ENCODE data around the gene BRSK1. TPM values are rescaled to one million over a fixed set of nuclear protein-coding genes. Genes with fewer than 3 reads are reported as not detected.

BRSK1 gene
- total and polyA plus RNA-seq, 10 of the 15 experiments (the other 5 are each of a cell fraction or from before 2014, with no cell fraction given) = 0.03 to 0.76 (median 0.25) TPM; not detected in 4

GRCh38 chr19:55242517-55242916 is 41.3 kb upstream of the BRSK1 start (continued):
- no peak for TF ChIP-seq E2F8 (IDR thresholded peaks at IDR 0.05; ENCODE audit: low read depth, partially characterized antibody)

- SMC1A ChIA-PET (ENCODE audit: uncharacterized antibody, unreplicated experiment) = interaction anchor here (1.2 to 1.3 kb wide), 2 partner anchors 9 to 11 kb away, joined by 3 to 5 read pairs; no protein-coding TSS in a partner anchor
- H3K79me2 ChIP-seq (ENCODE audit: control insufficient read depth, insufficient read depth, low read length) = peaks cover 16% of the 10 kb centered on the region
- TF ChIP-seq NR2C2 (IDR thresholded peaks at IDR 0.05; ENCODE audit: borderline replicate concordance, control insufficient read depth, insufficient read length, low read depth) = no peak
- TF ChIP-seq BCL3 (IDR thresholded peaks at IDR 0.05; ENCODE audit: borderline replicate concordance, insufficient read depth, low read depth, low read length, poor library complexity, severe bottlenecking) = no peak
- TF ChIP-seq BACH1 (IDR thresholded peaks at IDR 0.05; ENCODE audit: borderline replicate concordance) = no peak
- TF ChIP-seq LARP7 (IDR thresholded peaks at IDR 0.05) = no peak
- no peak for TF ChIP-seq STAT3 (IDR thresholded peaks at IDR 0.05; ENCODE audit: low read depth, low read length)
- no peak for TF ChIP-seq NFXL1 (IDR thresholded peaks at IDR 0.05; ENCODE audit: borderline replicate concordance)
- no peak for TF ChIP-seq JUNB (IDR thresholded peaks at IDR 0.05)
- no peak for TF ChIP-seq IKZF1 (conservative IDR thresholded peaks at IDR 0.05)
- no peak for TF ChIP-seq CBX3 (IDR thresholded peaks at IDR 0.05; ENCODE audit: borderline replicate concordance, low read depth)
- TF ChIP-seq SUZ12 (IDR thresholded peaks at IDR 0.05; ENCODE audit: unreplicated experiment) = no peak
- no peak for TF ChIP-seq HDAC2 (IDR thresholded peaks at IDR 0.05)
- no peak for TF ChIP-seq CTCF (IDR thresholded peaks at IDR 0.05 in 2 of 3, conservative IDR thresholded peaks at IDR 0.05 in 1 of 3; ENCODE audit: control insufficient read depth in 2 of 3, extremely low read depth in 1 of 3, insufficient read depth in 1 of 3, low read depth in 3 of 3, low read length in 3 of 3)
Measured at GRCh38 chr19:55244004-55244680, 39.7 kb upstream of the BRSK1 start.

More at GRCh38 chr19:55244004-55244680, 39.7 kb upstream of the BRSK1 start:
- Histone ChIP-seq H3K4me3 (no peak overlapping the region), H3K36me3 (ENCODE audit: control insufficient read depth in 2 of 2, insufficient read depth in 2 of 2, low read length in 1 of 2) (peaks cover 16 to 75% of the 10 kb centered on the region in 2 experiments; a peak in 3 of 4 replicates), H2AFZ (ENCODE audit: control insufficient read depth, low read depth, low read length) (no peak overlapping the region), H3K27me3 (replicated peaks in 1 of 2; ENCODE audit: control insufficient read depth in 2 of 2, insufficient read depth in 2 of 2, low read length in 1 of 2) (no peaks in the 10 kb centered on the region), H3K4me2 (ENCODE audit: control insufficient read depth, insufficient read depth) (no peak overlapping the region), H3K27ac (ENCODE audit: control insufficient read depth, insufficient read depth) (no peak overlapping the region), H3K9ac (ENCODE audit: control insufficient read depth, insufficient read depth, low read length) (no peak overlapping the region), H4K20me1 (ENCODE audit: control insufficient read depth, insufficient read depth) (no peaks in the 10 kb centered on the region; the same call in 1 of the 2 replicates), H3K4me1 (ENCODE audit: control insufficient read depth, insufficient read depth, low read length) (no peaks in the 10 kb centered on the region; the same call in 1 of the 2 replicates), H3K9me3 (replicated peaks; ENCODE audit: control insufficient read depth, insufficient read depth, low read length) (no peaks in the 10 kb centered on the region)
- FAIRE-seq (no peak), ATAC-seq (no peak), DNase-seq (ENCODE audit: low read depth, low spot score) (no peak)
- ChIA-PET CTCF (no interaction called here), POLR2A (interaction anchor here (0.9 kb wide), 1 partner anchor 15 kb away, joined by 3 read pairs; no protein-coding TSS in a partner anchor), RAD21 (ENCODE audit: unreplicated experiment) (no interaction called here)
- 95% methylated on average over 12 of the region's 12 CpGs for WGBS (ENCODE audit: insufficient coverage, insufficient replicate concordance, low lambda C conversion rate, missing lambda C conversion rate)
- intact Hi-C loops (cut with micrococcal nuclease; ENCODE audit: unreplicated experiment) = no loop called here
- in situ Hi-C loops (cut with MboI) = no loop called here
- BruUV-seq (replicated peaks) = no TSS peak
